Endothelial cell of umbilical vein (primary cell): ENCODE measurements around the gene CBFA2T3. TPM values are rescaled to one million over a fixed set of nuclear protein-coding genes. Genes with fewer than 3 reads are reported as not detected.

Source experiments
- BruUV-seq: library from RNA; stranded (reverse); fragments of 400-500 nt; replicated peaks from 2 replicates; lab custom pipeline; 2021; lab: Mats Ljungman, UMichigan
- CTCF ChIA-PET: fragments of 300-600, 350-600 bp; sonication (Branson Sonifier 250); formaldehyde crosslinking; loops from one replicate; lab custom pipeline; 2021; ENCODE audit warnings: antibody characterized with exemption, inconsistent platforms; lab: Charles Lee
- POLR2A ChIA-PET: fragments of 300-600, 350-600 bp; sonication (Branson Sonifier 250); formaldehyde crosslinking; loops from one replicate; lab custom pipeline; 2021; ENCODE audit warnings: antibody characterized with exemption, inconsistent platforms; lab: Charles Lee
- DNase-seq: peaks from one replicate; pipeline ENCODE4 v3.0.0-alpha.2; 2011; ENCODE audit warnings: low read depth, low spot score
- FAIRE-seq: peaks from 2 replicates; lab custom pipeline; 2011; peaks lifted over from hg19 to GRCh38; lab: Jason Lieb, UNC
- H2AFZ ChIP-seq: 2 replicates; pipeline ENCODE4 v1.6.0; 2012; ENCODE audit warnings: low read depth, low read length, control low read depth, inconsistent platforms
- H3K27ac ChIP-seq: 2 replicates; pipeline ENCODE4 v1.5.1; 2011; ENCODE audit warnings: low read depth, mild to moderate bottlenecking, control low read depth, low read length, moderate library complexity; ENCODE audit not compliant: insufficient read depth
- H3K27me3 ChIP-seq, 2 experiments: 2 replicates each; pipeline versions ENCODE4 v1.6.0 to v1.6.1; 2011; ENCODE audit warnings: low read length in 2 of 2, mixed read lengths in 1 of 2; ENCODE audit not compliant: control insufficient read depth in 2 of 2, insufficient read depth in 2 of 2
- H3K36me3 ChIP-seq, 2 experiments: 2 replicates in 1 of 2; 3 replicates in 1 of 2; pipeline ENCODE4 v1.5.1; 2011; ENCODE audit warnings: low read length in 2 of 2, mild to moderate bottlenecking in 1 of 2, moderate library complexity in 1 of 2; ENCODE audit not compliant: control insufficient read depth in 2 of 2, insufficient read depth in 2 of 2; ENCODE audit errors: extremely low read depth in 1 of 2
- H3K4me1 ChIP-seq: 3 replicates; pipeline ENCODE4 v1.5.1; 2011; ENCODE audit warnings: mild to moderate bottlenecking, low read length; ENCODE audit not compliant: control insufficient read depth, insufficient read depth; ENCODE audit errors: extremely low read depth
- H3K4me2 ChIP-seq: 2 replicates; pipeline ENCODE4 v1.6.1; 2011; ENCODE audit warnings: low read length, control low read depth, mixed read lengths; ENCODE audit not compliant: insufficient read depth
- H3K4me3 ChIP-seq, 3 experiments: fragments of 200-600 bp in 1 of 3; sonication (generic), shearing (Covaris generic) in 1 of 3; replicated peaks in 1 of 3; 2 replicates each; pipeline ENCODE4 v1.5.1; 2011 to 2016; ENCODE audit warnings: control low read depth in 3 of 3, low read length in 3 of 3, mild to moderate bottlenecking in 2 of 3, inconsistent platforms in 1 of 3, low read depth in 1 of 3, moderate library complexity in 1 of 3; ENCODE audit not compliant: insufficient read depth in 1 of 3
- H3K79me2 ChIP-seq: 2 replicates; pipeline ENCODE4 v1.6.0; 2012; ENCODE audit warnings: low read length, inconsistent platforms; ENCODE audit not compliant: control insufficient read depth, insufficient read depth
- H3K9ac ChIP-seq: replicated peaks from 2 replicates; pipeline ENCODE3; 2011; ENCODE audit warnings: low read length, control low read depth; ENCODE audit not compliant: insufficient read depth; ENCODE audit errors: extremely low read depth
- H3K9me1 ChIP-seq: replicated peaks from 3 replicates; pipeline ENCODE4 v1.6.0; 2011; ENCODE audit warnings: mild to moderate bottlenecking, low read length; ENCODE audit not compliant: control insufficient read depth, insufficient read depth; ENCODE audit errors: extremely low read depth
- H3K9me3 ChIP-seq: replicated peaks from 2 replicates; pipeline ENCODE4 v1.5.1; 2012; ENCODE audit warnings: low read length, inconsistent platforms; ENCODE audit not compliant: control insufficient read depth, insufficient read depth
- H4K20me1 ChIP-seq: replicated peaks from 2 replicates; pipeline ENCODE3; 2011; ENCODE audit warnings: mild to moderate bottlenecking, low read length; ENCODE audit not compliant: control insufficient read depth, insufficient read depth; ENCODE audit errors: extremely low read depth
- CTCF ChIP-seq, 2 donors: IDR thresholded peaks; 1 replicate in 1 of 2; 2 replicates in 1 of 2; pipeline ENCODE4 v1.5.1; 2011; ENCODE audit warnings: low read length in 2 of 2, mild to moderate bottlenecking in 2 of 2, moderate library complexity in 2 of 2, control low read depth in 1 of 2, inconsistent platforms in 1 of 2, low read depth in 1 of 2; ENCODE audit not compliant: insufficient read depth in 1 of 2; ENCODE audit errors: extremely low read depth in 1 of 2
- EZH2 ChIP-seq: IDR thresholded peaks from 2 replicates; pipeline ENCODE4 v1.6.1; 2012; ENCODE audit warnings: borderline replicate concordance, low read depth, mild to moderate bottlenecking, moderate library complexity, low read length, inconsistent platforms; ENCODE audit not compliant: severe bottlenecking
- FOS ChIP-seq: IDR thresholded peaks from 2 replicates; pipeline ENCODE4 v1.6.1; 2011; ENCODE audit warnings: mild to moderate bottlenecking, low read length, moderate library complexity, borderline replicate concordance; ENCODE audit not compliant: insufficient read depth
- GATA2 ChIP-seq: IDR thresholded peaks from 2 replicates; pipeline ENCODE4 v1.7.0; 2011; ENCODE audit warnings: low read depth, mild to moderate bottlenecking, moderate library complexity, mixed read lengths, low read length; ENCODE audit not compliant: insufficient read length, insufficient read depth
- JUN ChIP-seq: IDR thresholded peaks from 2 replicates; pipeline ENCODE4 v1.6.1; 2011; ENCODE audit warnings: borderline replicate concordance, low read depth; ENCODE audit not compliant: insufficient read length, insufficient read depth
- MAX ChIP-seq: IDR thresholded peaks from 2 replicates; pipeline ENCODE4 v1.6.1; 2011; ENCODE audit not compliant: insufficient read depth, insufficient read length
- MYC ChIP-seq: IDR thresholded peaks from one replicate; pipeline ENCODE4 v1.6.1; 2011; ENCODE audit warnings: mild to moderate bottlenecking, low read depth, low read length
- POLR2A ChIP-seq: IDR thresholded peaks from 2 replicates; pipeline ENCODE4 v1.6.1; 2012; ENCODE audit warnings: low read depth, mild to moderate bottlenecking, control low read depth, low read length
- POLR2AphosphoS5 ChIP-seq: IDR thresholded peaks from 2 replicates; pipeline ENCODE4 v1.6.1; 2012; ENCODE audit warnings: low read depth, mild to moderate bottlenecking, control low read depth, low read length, moderate library complexity; ENCODE audit not compliant: insufficient read depth
- dilution Hi-C: fragments of 300-500 bp; cut with MboI; formaldehyde crosslinking; loops from one replicate; pipeline ENCODE4 v1.15.0; 2019; ENCODE audit warnings: low sequenced_read_pairs; ENCODE audit not compliant: extremely low pct_ligation_motif_present
- intact Hi-C: fragments of 100-400 bp; cut with micrococcal nuclease; formaldehyde crosslinking; loops from one replicate; pipeline ENCODE4 v1.10.0; 2022
- polyA plus RNA-seq, 4 experiments: library from polyadenylated mRNA; depleted of rRNA in 3 of 4; stranded (reverse) in 3 of 4; unstranded in 1 of 4; fragments of >200 nt; gene quantifications; 2 replicates each; pipeline versions ENCODE4 v1.2.1 to v1.2.3, GENCODE V29; 2011 to 2012; ENCODE audit warnings: missing spikeins in 1 of 4
- total RNA-seq: library from RNA; stranded (reverse); gene quantifications from 2 replicates; pipeline ENCODE4 v1.2.3, GENCODE V29; 2021

Gene CBFA2T3
- total and polyA plus RNA-seq, 2 donors (not counting 3 experiments of a cell fraction or from before 2014, with no cell fraction given), result not detected

- Histone ChIP-seq H3K9me1 (no peaks in the 10 kb centered on the region), H3K27me3 (no peaks in the 10 kb centered on the region), H3K79me2 (no peaks in the 10 kb centered on the region), H3K4me2 (no peak overlapping the region), H2AFZ (no peak overlapping the region), H3K4me1 (no peaks in the 10 kb centered on the region), H4K20me1 (no peaks in the 10 kb centered on the region), H3K9me3 (no peaks in the 10 kb centered on the region), H3K4me3 (no peak overlapping the region), H3K36me3 (no peaks in the 10 kb centered on the region), H3K9ac (no peak overlapping the region), H3K27ac (no peak overlapping the region)
- TF ChIP-seq POLR2AphosphoS5 (no peak), MYC (no peak), MAX (no peak), GATA2 (no peak), POLR2A (no peak), EZH2 (no peak), JUN (no peak), CTCF (IDR thresholded peaks at IDR 0.05; ENCODE audit: extremely low read depth in 1 of 2, insufficient read depth in 1 of 2, low read depth in 1 of 2, low read length in 2 of 2) (no peak), FOS (no peak)
- dilution Hi-C loops, result no loop called here
- no peak for FAIRE-seq
- POLR2A ChIA-PET, result no interaction called here
- BruUV-seq, result no TSS peak
- intact Hi-C loops, result no loop called here
- CTCF ChIA-PET, result no interaction called here
- DNase-seq, result no peak
Observed at GRCh38 chr16:88878967-88879787, 97.8 kb downstream of the CBFA2T3 start.
